ENCODE results near the gene DAZAP1.

DNA sequence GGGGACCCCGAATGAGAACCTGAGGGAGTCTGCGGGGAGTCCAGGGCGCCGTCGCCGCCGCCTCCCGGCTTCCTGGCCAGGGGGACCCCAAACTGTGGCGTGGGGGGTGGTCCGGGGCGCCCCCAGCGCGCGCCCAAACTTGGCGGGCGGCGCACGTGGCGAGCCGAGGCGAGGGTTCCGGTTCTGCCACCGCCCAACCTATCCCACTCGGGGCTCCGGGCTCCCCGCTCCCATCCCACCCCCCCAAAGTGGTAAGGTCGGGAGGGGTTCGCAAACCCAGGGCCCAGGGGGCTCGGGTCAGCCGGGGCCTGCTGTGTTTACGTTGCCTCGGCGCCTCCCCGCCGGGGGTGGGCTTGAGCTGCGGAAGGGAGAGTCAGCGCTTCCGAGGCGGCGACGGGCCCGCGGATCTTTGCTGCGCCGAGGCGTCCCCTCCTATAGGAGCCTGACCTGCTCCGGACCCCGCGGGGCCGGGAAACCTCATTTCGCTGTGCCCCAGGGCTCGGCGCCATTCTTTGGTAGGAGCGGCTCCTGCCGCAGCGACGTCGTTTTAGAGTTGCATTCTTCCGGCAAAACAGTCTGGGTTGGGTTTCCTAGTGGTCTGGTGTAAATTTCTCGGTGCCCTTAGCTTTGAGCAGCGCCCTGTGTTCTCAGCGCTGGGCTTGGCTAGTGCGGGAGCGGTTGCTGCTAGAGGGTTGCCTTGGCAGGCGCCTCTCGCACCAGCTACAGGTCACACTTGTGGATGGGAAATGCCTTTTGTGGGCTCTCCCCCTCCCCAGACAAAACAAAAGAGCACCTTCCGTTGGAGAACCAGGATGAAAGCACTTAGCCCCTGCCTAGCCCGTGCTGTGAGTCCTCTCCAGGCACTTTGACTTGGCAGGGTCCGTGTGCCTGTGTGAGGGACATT lies 1.2 kb downstream of the DAZAP1 start:
- TF ChIP-seq HDGF (IDR thresholded peaks at IDR 0.05; ENCODE audit: borderline replicate concordance) (no peak), NFRKB (IDR thresholded peaks at IDR 0.05) (no peak), TARDBP (IDR thresholded peaks at IDR 0.05) (no peak), LEF1 (IDR thresholded peaks at IDR 0.05; ENCODE audit: borderline replicate concordance) (no peak), SP1 (IDR thresholded peaks at IDR 0.05) (no peak), FOXK2 (IDR thresholded peaks at IDR 0.05) (no peak), FOXM1 (IDR thresholded peaks at IDR 0.05; ENCODE audit: borderline replicate concordance) (no peak), ARNT (IDR thresholded peaks at IDR 0.05) (no peak), ELF4 (IDR thresholded peaks at IDR 0.05) (no peak), CTBP1 (IDR thresholded peaks at IDR 0.05; ENCODE audit: borderline replicate concordance) (no peak), BHLHE40 (IDR thresholded peaks at IDR 0.05; ENCODE audit: borderline replicate concordance) (no peak), ZNF384 (IDR thresholded peaks at IDR 0.05) (no peak)
- TF ChIP-seq, protein P1, sequence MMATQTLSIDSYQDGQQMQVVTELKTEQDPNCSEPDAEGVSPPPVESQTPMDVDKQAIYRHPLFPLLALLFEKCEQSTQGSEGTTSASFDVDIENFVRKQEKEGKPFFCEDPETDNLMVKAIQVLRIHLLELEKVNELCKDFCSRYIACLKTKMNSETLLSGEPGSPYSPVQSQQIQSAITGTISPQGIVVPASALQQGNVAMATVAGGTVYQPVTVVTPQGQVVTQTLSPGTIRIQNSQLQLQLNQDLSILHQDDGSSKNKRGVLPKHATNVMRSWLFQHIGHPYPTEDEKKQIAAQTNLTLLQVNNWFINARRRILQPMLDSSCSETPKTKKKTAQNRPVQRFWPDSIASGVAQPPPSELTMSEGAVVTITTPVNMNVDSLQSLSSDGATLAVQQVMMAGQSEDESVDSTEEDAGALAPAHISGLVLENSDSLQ (IDR thresholded peaks at IDR 0.05), result no peak

Measured in HEK293T (cell line).